RCC 7860 (cell line): ENCODE results near the gene ARHGEF39.

Source experiments
- DNase-seq: peaks from one replicate; pipeline ENCODE4 v3.0.0-alpha.2; 2015; ENCODE audit warnings: low spot score
- FAIRE-seq: peaks from 2 replicates; lab custom pipeline; 2012; peaks lifted over from hg19 to GRCh38; lab: Jason Lieb, UNC

ARHGEF39 gene

GRCh38 chr9:35679091-35679490, 14.1 kb upstream of the ARHGEF39 start:
- FAIRE-seq, result no peak
- no peak for DNase-seq

GRCh38 chr9:35675732-35676392, 10.9 kb upstream of the ARHGEF39 start:
- no peak for FAIRE-seq
- no peak for DNase-seq

- DNase-seq (no peak), FAIRE-seq (no peak)
Observed at GRCh38 chr9:35675204-35675603, 10.2 kb upstream of the ARHGEF39 start.

GRCh38 chr9:35674025-35674361, 9.0 kb upstream of the ARHGEF39 start:
- FAIRE-seq, result no peak
- DNase-seq, result no peak

- DNase-seq (no peak), FAIRE-seq (no peak)
Observed at GRCh38 chr9:35673132-35674024, 8.4 kb upstream of the ARHGEF39 start, which contains the start of gene CA9. TSS of gene CA9 (plus strand) at chr9:35673928. CDS start at chr9:35673960, 32 bp downstream.

- DNase-seq, result peak; percentile 79
- peak; percentile 88 for FAIRE-seq
Observed at GRCh38 chr9:35669331-35670145, 4.5 kb upstream of the ARHGEF39 start.

- DNase-seq (no peak), FAIRE-seq (no peak)
Observed at GRCh38 chr9:35667939-35668338, 2.9 kb upstream of the ARHGEF39 start.

GRCh38 chr9:35666549-35666948, 1.6 kb upstream of the ARHGEF39 start:
- DNase-seq (no peak), FAIRE-seq (no peak)

GRCh38 chr9:35666045-35666444, 1.1 kb upstream of the ARHGEF39 start:
- FAIRE-seq (no peak), DNase-seq (no peak)

- DNase-seq (no peak), FAIRE-seq (no peak)
Observed at GRCh38 chr9:35665471-35665818, 450 bp upstream of the ARHGEF39 start.

- FAIRE-seq, result no peak
- no peak for DNase-seq
Observed at GRCh38 chr9:35662437-35662836, 2.6 kb downstream of the ARHGEF39 start.

GRCh38 chr9:35661756-35662350, 3.1 kb downstream of the ARHGEF39 start:
- FAIRE-seq (no peak), DNase-seq (no peak)

GRCh38 chr9:35660966-35661415, 4.0 kb downstream of the ARHGEF39 start:
- DNase-seq, result no peak
- FAIRE-seq, result no peak

- no peak for FAIRE-seq
Observed at GRCh38 chr9:35659340-35659739, 5.7 kb downstream of the ARHGEF39 start.

GRCh38 chr9:35658968-35659220, 6.1 kb downstream of the ARHGEF39 start:
- DNase-seq (peak; percentile 60), FAIRE-seq (no peak)

More at GRCh38 chr9:35659340-35659739, 5.7 kb downstream of the ARHGEF39 start:
- DNase-seq, result peak; percentile 53

GRCh38 chr9:35658137-35658967, 6.6 kb downstream of the ARHGEF39 start, which contains the start of gene CCDC107:
TSS of gene CCDC107 (plus strand) at chr9:35658292. CDS start at chr9:35658380, 88 bp downstream.
- FAIRE-seq (no peak), DNase-seq (peak; percentile 29)

GRCh38 chr9:35657546-35658136, 7.4 kb downstream of the ARHGEF39 start, which contains the start of gene RMRP:
TSS of gene RMRP (minus strand) at chr9:35658019.
- FAIRE-seq (peak; percentile 46), DNase-seq (peak; percentile 98)

- no peak for DNase-seq
- FAIRE-seq, result no peak
Observed at GRCh38 chr9:35656831-35657545, 8.0 kb downstream of the ARHGEF39 start.

GRCh38 chr9:35656348-35656747, 8.6 kb downstream of the ARHGEF39 start:
- DNase-seq (no peak), FAIRE-seq (no peak)
